HL-60 (cell line): ENCODE results near the gene AP2A1.

Experiments used
- POLR2AphosphoS5 ChIP-seq: IDR thresholded peaks from 2 replicates; pipeline ENCODE4 v1.6.1; 2012; ENCODE audit warnings: low read depth
- TF ChIP-seq, protein P1 (sequence below): IDR thresholded peaks from one replicate; pipeline ENCODE4 v1.5.1; 2011; ENCODE audit warnings: low read length, control low read depth, inconsistent platforms; ENCODE audit not compliant: insufficient read depth

GRCh38 chr19:49779731-49780555 lies 13.1 kb downstream of the AP2A1 start:
- TF ChIP-seq, protein P1, sequence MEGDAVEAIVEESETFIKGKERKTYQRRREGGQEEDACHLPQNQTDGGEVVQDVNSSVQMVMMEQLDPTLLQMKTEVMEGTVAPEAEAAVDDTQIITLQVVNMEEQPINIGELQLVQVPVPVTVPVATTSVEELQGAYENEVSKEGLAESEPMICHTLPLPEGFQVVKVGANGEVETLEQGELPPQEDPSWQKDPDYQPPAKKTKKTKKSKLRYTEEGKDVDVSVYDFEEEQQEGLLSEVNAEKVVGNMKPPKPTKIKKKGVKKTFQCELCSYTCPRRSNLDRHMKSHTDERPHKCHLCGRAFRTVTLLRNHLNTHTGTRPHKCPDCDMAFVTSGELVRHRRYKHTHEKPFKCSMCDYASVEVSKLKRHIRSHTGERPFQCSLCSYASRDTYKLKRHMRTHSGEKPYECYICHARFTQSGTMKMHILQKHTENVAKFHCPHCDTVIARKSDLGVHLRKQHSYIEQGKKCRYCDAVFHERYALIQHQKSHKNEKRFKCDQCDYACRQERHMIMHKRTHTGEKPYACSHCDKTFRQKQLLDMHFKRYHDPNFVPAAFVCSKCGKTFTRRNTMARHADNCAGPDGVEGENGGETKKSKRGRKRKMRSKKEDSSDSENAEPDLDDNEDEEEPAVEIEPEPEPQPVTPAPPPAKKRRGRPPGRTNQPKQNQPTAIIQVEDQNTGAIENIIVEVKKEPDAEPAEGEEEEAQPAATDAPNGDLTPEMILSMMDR: no peak
- TF ChIP-seq POLR2AphosphoS5: no peak
